NCI-H2227 (cell line): ENCODE measurements around the gene PEX10.

Experiments
- DNase-seq: peaks from one replicate; lab custom pipeline; 2025; ENCODE audit not compliant: unreplicated experiment; lab: John Stamatoyannopoulos, UW

The PEX10 gene

GRCh38 chr1:2405588-2406295 lies 6.6 kb downstream of the PEX10 start:
- DNase-seq, result no peak

- DNase-seq, result no peak
These were observed 7.4 kb downstream of the PEX10 start for GRCh38 chr1:2404890-2405511.

GRCh38 chr1:2404142-2404889 lies 8.0 kb downstream of the PEX10 start:
- no peak for DNase-seq

- no peak for DNase-seq
These were observed 9.1 kb downstream of the PEX10 start for GRCh38 chr1:2403273-2403672.

DNA sequence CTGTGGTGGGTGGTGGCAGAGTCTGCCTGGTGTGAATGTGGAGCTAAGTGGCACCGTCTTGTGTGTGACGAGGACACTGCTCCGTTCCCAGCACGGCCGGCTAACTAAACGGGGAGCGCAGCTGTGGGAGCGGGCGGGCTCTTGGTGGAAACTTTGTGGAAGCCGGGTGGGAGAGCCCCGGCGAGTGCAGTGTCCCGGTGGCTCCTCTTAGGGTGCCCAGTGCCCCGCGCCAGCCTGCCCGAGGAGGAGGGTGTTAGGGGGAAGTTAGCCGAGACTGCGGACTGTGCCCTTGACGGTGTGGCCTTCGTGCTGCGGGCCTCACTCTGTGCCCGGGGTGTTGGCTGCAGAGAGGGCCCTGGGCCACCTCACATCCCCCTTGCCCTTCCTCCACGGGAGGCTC lies 9.9 kb downstream of the PEX10 start:
- DNase-seq, result no peak

- DNase-seq, result no peak
These were observed 11.3 kb downstream of the PEX10 start for GRCh38 chr1:2400950-2401649.

DNA sequence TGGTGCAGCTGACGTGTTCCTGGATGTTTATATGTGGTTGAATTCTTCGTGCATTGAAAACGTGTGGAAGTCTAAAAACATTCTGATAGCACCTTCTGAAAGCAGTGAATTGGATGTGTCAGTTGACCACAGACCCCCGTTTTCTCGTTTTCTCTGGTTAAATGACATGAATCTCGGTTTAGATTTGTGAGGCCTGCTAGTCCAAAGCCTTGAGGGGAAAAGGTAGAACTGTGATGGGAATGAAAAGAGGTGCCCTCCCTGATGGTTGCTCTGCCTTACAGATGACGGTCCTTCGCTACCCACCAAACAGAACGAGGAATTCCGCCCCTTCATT lies 11.8 kb downstream of the PEX10 start:
- no peak for DNase-seq

- no peak for DNase-seq
These were observed 12.3 kb downstream of the PEX10 start for GRCh38 chr1:2399890-2400575.

DNA sequence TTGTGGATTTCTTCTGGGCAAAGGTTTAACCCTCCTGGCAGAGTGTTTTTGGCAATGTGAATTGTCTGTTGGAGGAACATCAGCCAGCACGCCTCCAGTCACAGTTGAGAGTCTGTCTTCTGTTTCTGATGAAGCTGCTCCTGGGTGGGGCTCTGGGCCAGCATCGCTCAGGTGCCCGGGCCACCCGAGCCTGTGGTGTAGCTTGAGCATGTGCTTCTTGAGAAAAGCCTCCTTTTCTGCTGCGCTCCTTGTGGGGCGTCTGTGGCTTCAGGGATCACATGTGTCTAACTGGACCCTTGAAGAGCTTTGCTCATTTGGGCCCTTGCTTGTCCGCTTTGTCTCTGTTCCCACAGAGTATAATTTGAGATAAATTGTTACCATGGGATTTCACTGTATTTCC lies 13.5 kb downstream of the PEX10 start:
- no peak for DNase-seq

DNA sequence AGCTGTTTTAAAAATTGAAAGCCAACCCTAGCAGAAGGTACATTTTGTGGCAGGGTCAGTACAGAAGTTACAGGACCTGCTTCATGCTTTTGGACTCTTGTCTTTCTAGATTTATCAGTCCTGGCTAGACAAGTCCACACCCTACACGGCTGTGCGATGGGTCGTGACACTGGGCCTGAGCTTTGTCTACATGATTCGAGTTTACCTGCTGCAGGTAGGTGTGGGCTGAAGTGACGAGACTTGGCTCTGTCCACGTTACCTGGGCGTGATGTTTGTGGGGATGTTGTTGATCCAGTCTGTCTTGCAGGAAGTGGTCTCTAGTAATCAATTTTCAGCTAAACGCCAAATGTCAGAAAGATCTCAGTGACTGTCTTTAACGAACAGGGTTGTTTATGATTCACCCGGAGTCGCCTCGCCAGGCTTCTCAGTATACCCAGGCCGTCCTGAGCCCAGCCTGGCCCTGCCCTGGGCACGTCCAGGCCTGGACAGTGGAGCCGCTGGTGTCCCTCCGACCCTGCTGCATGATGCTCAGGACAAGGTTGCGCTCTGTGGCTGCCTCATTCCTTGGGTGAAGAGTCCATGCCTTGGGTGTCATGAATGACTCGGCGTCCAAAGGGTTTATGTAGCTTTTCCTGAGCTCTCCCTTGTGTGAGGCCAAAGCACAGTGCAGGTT lies 15.2 kb downstream of the PEX10 start:
- no peak for DNase-seq

- no peak for DNase-seq
These were observed 15.9 kb downstream of the PEX10 start for GRCh38 chr1:2396476-2396875.

DNA sequence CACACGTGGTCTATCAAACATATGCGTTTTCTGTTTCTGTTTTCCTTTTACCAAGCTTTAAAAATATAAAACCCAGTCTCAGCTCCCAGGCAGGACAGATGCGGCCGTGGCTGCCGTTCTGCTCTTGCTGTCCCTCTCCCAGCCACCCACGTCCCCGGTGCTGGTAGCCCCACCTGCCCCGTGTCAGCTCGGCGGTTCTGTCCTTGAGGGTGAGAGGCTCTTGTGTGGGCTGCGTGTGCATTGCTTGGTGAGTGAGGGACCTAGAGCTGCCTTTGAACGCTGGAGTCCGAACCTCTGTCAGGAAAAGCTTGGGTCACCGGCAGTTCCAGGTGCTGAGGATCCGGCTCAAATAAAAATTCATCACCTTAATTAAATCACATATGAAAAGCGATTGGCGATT lies 16.3 kb downstream of the PEX10 start:
- DNase-seq, result no peak

DNA sequence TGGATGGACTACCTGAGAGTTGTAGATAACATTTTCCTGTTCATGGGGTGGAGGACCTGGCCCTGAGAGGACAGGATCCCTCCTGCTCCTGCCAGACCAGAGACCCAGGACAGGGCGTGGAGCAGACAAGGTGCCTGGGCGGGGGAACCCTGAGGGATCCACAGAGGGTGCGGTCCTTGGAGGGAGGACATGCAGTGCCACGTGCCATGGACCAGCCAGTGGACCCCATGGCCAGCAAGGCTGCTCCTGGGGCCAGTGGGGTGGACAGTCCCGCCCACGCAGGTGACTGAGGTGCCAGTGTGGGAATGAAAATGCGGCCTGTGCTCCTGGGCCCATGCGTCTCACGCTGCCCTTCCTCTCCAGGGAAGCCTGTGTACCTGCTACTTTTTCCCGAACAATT lies 17.1 kb downstream of the PEX10 start:
- DNase-seq, result no peak

- DNase-seq, result no peak
These were observed 17.6 kb downstream of the PEX10 start for GRCh38 chr1:2394761-2395160.

DNA sequence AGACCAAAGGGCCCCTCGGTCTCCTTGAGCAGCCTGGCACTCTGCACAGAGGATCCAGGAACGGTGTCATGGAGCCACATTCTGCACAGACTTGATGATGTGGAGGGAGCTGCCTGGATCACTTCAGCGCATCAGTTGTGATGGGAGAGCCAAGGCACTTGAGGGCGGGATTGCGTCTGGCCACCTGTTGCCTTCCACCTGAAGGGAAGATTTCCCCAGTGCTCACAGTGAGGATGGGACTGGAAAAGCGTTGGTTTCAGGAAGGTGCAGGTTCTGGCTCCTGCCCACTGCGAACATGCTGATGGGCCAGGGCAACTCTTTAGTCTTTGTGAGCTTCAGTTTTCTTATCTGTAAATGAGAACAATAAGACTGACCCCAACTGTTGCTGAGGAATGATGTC lies 18.1 kb downstream of the PEX10 start:
- DNase-seq, result no peak

DNA sequence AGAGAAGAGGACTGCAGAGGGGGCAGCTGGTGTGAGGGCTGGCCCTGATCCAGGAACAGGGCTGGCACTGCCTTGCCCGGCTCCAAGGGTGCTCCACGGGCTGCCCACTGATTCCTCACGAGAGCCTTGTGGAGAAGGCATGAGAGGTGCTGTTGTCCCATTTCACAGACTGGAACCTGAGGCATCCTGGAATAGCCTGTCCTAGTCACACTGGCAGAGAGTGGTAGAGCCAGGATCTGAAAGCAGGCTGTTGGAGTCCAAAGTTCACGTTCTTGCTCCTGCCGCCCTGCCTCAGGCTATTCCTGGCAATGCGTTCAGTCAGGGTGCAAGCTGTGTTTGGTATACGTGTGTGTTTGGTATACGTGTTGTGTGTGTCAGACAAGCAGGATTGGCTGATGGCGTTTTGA lies 18.9 kb downstream of the PEX10 start:
- no peak for DNase-seq

- no peak for DNase-seq
These were observed 19.7 kb downstream of the PEX10 start for GRCh38 chr1:2392686-2393085.

- no peak for DNase-seq
These were observed 20.3 kb downstream of the PEX10 start for GRCh38 chr1:2391931-2392509.

GRCh38 chr1:2391041-2391930 lies 21.1 kb downstream of the PEX10 start, which contains the start of the genes MORN1 and RER1:
MORN1 (minus strand) TSS chr1:2391554; CDS start chr1:2391533, 21 bp downstream.
RER1 (plus strand) TSS chr1:2391841; CDS start chr1:2395791, 3,950 bp downstream.
- DNase-seq, result peak; percentile 100
